ENCODE measurements around the gene THYN1. TPM values are rescaled to one million over a fixed set of nuclear protein-coding genes. Genes with fewer than 3 reads are reported as not detected.

Gene THYN1
- total RNA-seq, 4 donors from 2014 or later, result 16.1 to 39.3 (median 33.2) TPM

DNA sequence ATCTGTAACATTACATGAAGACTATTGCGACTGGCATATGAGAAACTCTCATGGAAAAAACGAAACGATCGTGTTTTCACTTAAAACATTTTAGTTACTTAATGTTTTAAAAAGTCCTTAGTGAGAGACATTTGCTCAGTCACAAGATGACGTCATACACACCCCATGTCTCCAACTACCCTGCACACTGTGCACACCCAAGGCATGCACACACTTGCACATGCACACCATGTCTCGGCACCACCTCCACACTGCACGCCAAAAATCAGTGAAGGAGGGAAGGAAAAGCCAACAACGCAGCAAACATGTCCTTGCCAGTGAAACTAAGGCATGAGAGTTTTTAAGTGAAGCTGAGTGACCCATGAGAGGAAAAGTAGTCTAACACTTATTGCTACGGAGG lies 47.4 kb downstream of the THYN1 start:
- intact Hi-C loops (cut with DNase I; ENCODE audit: low total_unique reads), result loop anchor here (2.0 kb wide), 1 partner anchor 55 kb away; no protein-coding TSS in a partner anchor
- DNase-seq, result no peak
- Histone ChIP-seq H3K27ac (no peak overlapping the region), H3K9me3 (no peaks in the 10 kb centered on the region), H3K4me1 (no peaks in the 10 kb centered on the region), H3K36me3 (peaks cover 0 to 44% (median 12%) of the 10 kb centered on the region in 4 donors), H3K27me3 (no peaks in the 10 kb centered on the region), H3K4me3 (no peak overlapping the region)
- 97 to 99% methylated on average over 7 to 9 of the region's 9 CpGs for WGBS, 2 donors (ENCODE audit: low coverage in 1 of 2)
- in situ Hi-C loops (cut with MboI; ENCODE audit: low pct_ligation_motif_present in 1 of 4, low pct_unique_long_range_greater_than_20kb in 1 of 4, low sequenced_read_pairs in 3 of 4), result no loop called here
- TF ChIP-seq POLR2A (IDR thresholded peaks at IDR 0.05) (no peak), POLR2AphosphoS5 (IDR thresholded peaks at IDR 0.05) (no peak), EP300 (IDR thresholded peaks at IDR 0.05; ENCODE audit: low read depth) (no peak)
- TF ChIP-seq, protein P1, sequence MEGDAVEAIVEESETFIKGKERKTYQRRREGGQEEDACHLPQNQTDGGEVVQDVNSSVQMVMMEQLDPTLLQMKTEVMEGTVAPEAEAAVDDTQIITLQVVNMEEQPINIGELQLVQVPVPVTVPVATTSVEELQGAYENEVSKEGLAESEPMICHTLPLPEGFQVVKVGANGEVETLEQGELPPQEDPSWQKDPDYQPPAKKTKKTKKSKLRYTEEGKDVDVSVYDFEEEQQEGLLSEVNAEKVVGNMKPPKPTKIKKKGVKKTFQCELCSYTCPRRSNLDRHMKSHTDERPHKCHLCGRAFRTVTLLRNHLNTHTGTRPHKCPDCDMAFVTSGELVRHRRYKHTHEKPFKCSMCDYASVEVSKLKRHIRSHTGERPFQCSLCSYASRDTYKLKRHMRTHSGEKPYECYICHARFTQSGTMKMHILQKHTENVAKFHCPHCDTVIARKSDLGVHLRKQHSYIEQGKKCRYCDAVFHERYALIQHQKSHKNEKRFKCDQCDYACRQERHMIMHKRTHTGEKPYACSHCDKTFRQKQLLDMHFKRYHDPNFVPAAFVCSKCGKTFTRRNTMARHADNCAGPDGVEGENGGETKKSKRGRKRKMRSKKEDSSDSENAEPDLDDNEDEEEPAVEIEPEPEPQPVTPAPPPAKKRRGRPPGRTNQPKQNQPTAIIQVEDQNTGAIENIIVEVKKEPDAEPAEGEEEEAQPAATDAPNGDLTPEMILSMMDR (IDR thresholded peaks at IDR 0.05), result no peak

DNA sequence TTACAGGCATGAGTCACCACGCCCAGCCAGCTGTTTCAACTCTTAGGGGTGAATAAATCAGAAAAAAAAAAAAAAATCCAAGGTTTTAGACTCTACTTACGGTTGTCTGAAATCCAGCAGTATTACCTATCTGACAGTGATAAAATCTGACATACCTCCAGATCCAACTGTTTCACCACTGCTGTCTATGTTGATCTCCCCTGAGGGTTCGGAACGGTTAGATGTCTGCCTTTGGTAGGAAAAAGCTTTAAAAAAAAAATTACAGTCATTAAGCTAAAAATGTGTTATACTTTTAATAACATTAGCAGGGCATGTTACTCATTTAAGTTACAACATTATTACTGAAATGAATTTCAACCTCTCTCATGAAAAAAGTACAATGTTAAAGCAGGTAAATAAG lies 50.5 kb downstream of the THYN1 start:
- Histone ChIP-seq H3K4me1 (no peaks in the 10 kb centered on the region), H3K4me3 (no peak overlapping the region), H3K9me3 (no peaks in the 10 kb centered on the region), H3K27me3 (no peaks in the 10 kb centered on the region), H3K36me3 (peaks cover 0 to 29% (median 9%) of the 10 kb centered on the region in 4 donors), H3K27ac (no peak overlapping the region)
- in situ Hi-C loops (cut with MboI; ENCODE audit: low pct_ligation_motif_present in 1 of 4, low pct_unique_long_range_greater_than_20kb in 1 of 4, low sequenced_read_pairs in 3 of 4), result no loop called here
- intact Hi-C loops (cut with DNase I; ENCODE audit: low total_unique reads), result no loop called here
- 91 to 92% methylated on average over 4 of the region's 4 CpGs for WGBS, 2 donors (ENCODE audit: low coverage in 1 of 2)
- TF ChIP-seq POLR2AphosphoS5 (IDR thresholded peaks at IDR 0.05) (no peak), POLR2A (IDR thresholded peaks at IDR 0.05) (no peak), EP300 (IDR thresholded peaks at IDR 0.05; ENCODE audit: low read depth) (no peak)
- TF ChIP-seq, protein P1 (IDR thresholded peaks at IDR 0.05), result no peak
- no peak for DNase-seq

DNA sequence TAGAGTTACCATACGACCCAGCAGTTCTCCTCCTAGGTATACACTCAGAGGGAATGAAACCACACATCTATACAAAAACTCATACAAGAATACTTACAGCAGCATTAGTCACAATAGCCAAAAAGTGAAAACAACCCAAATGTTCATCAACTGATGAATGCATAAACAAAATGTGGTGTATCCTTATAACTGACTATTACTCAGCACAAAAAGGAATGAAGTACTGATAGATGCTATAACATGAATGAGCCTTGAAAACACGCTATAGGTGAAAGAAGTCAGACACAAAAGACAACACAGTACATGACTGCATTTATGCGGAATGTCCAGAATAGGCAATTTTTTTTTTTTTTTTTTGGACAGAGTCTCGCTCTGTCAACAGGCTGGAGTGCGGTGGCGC lies 52.5 kb downstream of the THYN1 start:
- no peaks in the 10 kb centered on the region for H3K27me3 ChIP-seq
- no peak overlapping the region for H3K27ac ChIP-seq
- H3K4me1 ChIP-seq, result no peaks in the 10 kb centered on the region
- DNase-seq, result no peak
- TF ChIP-seq EP300 (IDR thresholded peaks at IDR 0.05; ENCODE audit: low read depth), result no peak
- no peak for TF ChIP-seq POLR2A (IDR thresholded peaks at IDR 0.05)
- TF ChIP-seq POLR2AphosphoS5 (IDR thresholded peaks at IDR 0.05), result no peak
- TF ChIP-seq, protein P1 (IDR thresholded peaks at IDR 0.05), result no peak
- WGBS, 2 donors (ENCODE audit: low coverage in 1 of 2), result 94 to 100% methylated on average over 2 to 6 of the region's 6 CpGs
- in situ Hi-C loops (cut with MboI; ENCODE audit: low pct_ligation_motif_present in 1 of 4, low pct_unique_long_range_greater_than_20kb in 1 of 4, low sequenced_read_pairs in 3 of 4), result no loop called here
- no peak overlapping the region for H3K4me3 ChIP-seq
- intact Hi-C loops (cut with DNase I; ENCODE audit: low total_unique reads), result no loop called here
- peaks cover 0 to 29% (median 9%) of the 10 kb centered on the region in 4 donors for H3K36me3 ChIP-seq
- no peaks in the 10 kb centered on the region for H3K9me3 ChIP-seq

DNA sequence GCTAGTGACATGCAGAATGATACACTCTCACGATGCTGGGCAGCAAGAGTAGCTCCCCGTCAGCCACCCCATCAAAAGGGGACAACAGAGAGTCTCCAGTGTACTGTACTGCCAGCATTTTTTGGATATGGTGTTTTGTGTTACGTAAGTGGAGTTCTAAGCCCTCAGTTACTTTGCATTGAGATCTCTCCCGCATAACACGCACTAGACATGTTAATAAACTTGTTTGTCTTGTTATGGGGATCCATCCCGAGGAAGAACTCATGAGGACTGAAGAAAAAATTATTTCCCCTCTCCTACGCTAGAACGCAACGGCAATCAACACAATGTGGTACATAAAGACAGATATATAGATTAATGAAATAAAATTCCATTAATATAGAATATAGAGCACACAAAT lies 53.6 kb downstream of the THYN1 start:
- 97 to 100% methylated on average over 7 to 9 of the region's 9 CpGs for WGBS, 2 donors (ENCODE audit: low coverage in 1 of 2)
- Histone ChIP-seq H3K4me1 (no peaks in the 10 kb centered on the region), H3K27me3 (no peaks in the 10 kb centered on the region), H3K36me3 (peaks cover 0 to 25% (median 9%) of the 10 kb centered on the region in 4 donors), H3K4me3 (no peak overlapping the region), H3K9me3 (no peaks in the 10 kb centered on the region), H3K27ac (no peak overlapping the region)
- DNase-seq, result no peak
- no peak for TF ChIP-seq POLR2A (IDR thresholded peaks at IDR 0.05)
- no peak for TF ChIP-seq POLR2AphosphoS5 (IDR thresholded peaks at IDR 0.05)
- TF ChIP-seq, protein P1 (IDR thresholded peaks at IDR 0.05), result no peak
- no peak for TF ChIP-seq EP300 (IDR thresholded peaks at IDR 0.05; ENCODE audit: low read depth)
- intact Hi-C loops (cut with DNase I; ENCODE audit: low total_unique reads) (no loop called here), in situ Hi-C loops (cut with MboI; ENCODE audit: low pct_ligation_motif_present in 1 of 4, low pct_unique_long_range_greater_than_20kb in 1 of 4, low sequenced_read_pairs in 3 of 4) (no loop called here)

Other genes starting within 250 kb of the THYN1 start
- 10 to 100 TPM in 3 of 4 donors, 1 to 10 TPM in 1; 7.8 to 56.9 (median 13.8) TPM for gene JAM3, start 184.3 kb downstream of the THYN1 start, total RNA-seq
- 10 to 100 TPM in 2 of 4 donors, 1 to 10 TPM in 2; 7.0 to 21.3 (median 13.8) TPM for gene NCAPD3, start 29.4 kb downstream of the THYN1 start, total RNA-seq
- 10 to 100 TPM; 32.8 to 49.4 (median 44.6) TPM for gene VPS26B, start 28.7 kb downstream of the THYN1 start, total RNA-seq
- gene ACAD8, start 216 bp upstream of the THYN1 start, total RNA-seq, result 10 to 100 TPM; 34.8 to 59.1 (median 45.7) TPM
- gene GLB1L3, start 23.0 kb upstream of the THYN1 start, total RNA-seq, result under 1 TPM in 1 of 4 donors, not detected in 3; 0.16 TPM
- gene GLB1L2, start 78.6 kb upstream of the THYN1 start, total RNA-seq, result 10 to 100 TPM; 26.2 to 39.5 (median 35.3) TPM
- under 1 TPM in 2 of 4 donors, not detected in 2; 0.14 to 0.16 TPM for gene B3GAT1, start 158.9 kb upstream of the THYN1 start, total RNA-seq

Measured in transverse colon (tissue), 4 donors.